NCI-H1048 (cell line): ENCODE results near the gene STAMBPL1.
"Not testable (repeated sequence)": the region's sequence is repeated elsewhere in the genome, so short reads cannot be mapped to it uniquely, and the experiment has no call there.

Source experiments
- DNase-seq: peaks from one replicate; lab custom pipeline; 2025; lab: John Stamatoyannopoulos, UW

STAMBPL1 gene

GRCh38 chr10:88920986-88921593 lies 41.0 kb downstream of the STAMBPL1 start:
- no peak for DNase-seq

- no peak for DNase-seq
Measured at GRCh38 chr10:88922041-88922440, 42.0 kb downstream of the STAMBPL1 start.

- DNase-seq = no peak
Measured at GRCh38 chr10:88923520-88923919, 43.5 kb downstream of the STAMBPL1 start.

GRCh38 chr10:88926566-88927415 lies 46.7 kb downstream of the STAMBPL1 start:
- no peak for DNase-seq

- no peak for DNase-seq
Measured at GRCh38 chr10:88927416-88927690, 47.3 kb downstream of the STAMBPL1 start.

- no peak for DNase-seq
Measured at GRCh38 chr10:88928254-88928653, 48.2 kb downstream of the STAMBPL1 start.

- DNase-seq = no peak
Measured at GRCh38 chr10:88931548-88931947, 51.5 kb downstream of the STAMBPL1 start.

- not testable (repeated sequence) for DNase-seq
Measured at GRCh38 chr10:88932029-88932428, 52.0 kb downstream of the STAMBPL1 start.

GRCh38 chr10:88932539-88933256 lies 52.7 kb downstream of the STAMBPL1 start:
- DNase-seq = peak; percentile 79

- no peak for DNase-seq
Measured at GRCh38 chr10:88933564-88933963, 53.5 kb downstream of the STAMBPL1 start.

- peak; percentile 47 for DNase-seq
Measured at GRCh38 chr10:88934900-88935672, 55.0 kb downstream of the STAMBPL1 start.

- no peak for DNase-seq
Measured at GRCh38 chr10:88936656-88937055, 56.6 kb downstream of the STAMBPL1 start.

- DNase-seq = no peak
Measured at GRCh38 chr10:88938039-88938438, 58.0 kb downstream of the STAMBPL1 start.

- DNase-seq = no peak
Measured at GRCh38 chr10:88938938-88939337, 58.9 kb downstream of the STAMBPL1 start.

- no peak for DNase-seq
Measured at GRCh38 chr10:88941026-88941425, 61.0 kb downstream of the STAMBPL1 start.

GRCh38 chr10:88943778-88944177 lies 63.7 kb downstream of the STAMBPL1 start:
- DNase-seq = no peak

- DNase-seq = no peak
Measured at GRCh38 chr10:88944813-88945212, 64.8 kb downstream of the STAMBPL1 start.

GRCh38 chr10:88946200-88946599 lies 66.2 kb downstream of the STAMBPL1 start:
- no peak for DNase-seq

- DNase-seq = no peak
Measured at GRCh38 chr10:88946965-88947590, 67.0 kb downstream of the STAMBPL1 start.

- no peak for DNase-seq
Measured at GRCh38 chr10:88949051-88949450, 69.0 kb downstream of the STAMBPL1 start.

GRCh38 chr10:88949912-88950837 lies 70.1 kb downstream of the STAMBPL1 start:
- DNase-seq = no peak
